ENCODE measurements around the gene SCN3A.

DNA sequence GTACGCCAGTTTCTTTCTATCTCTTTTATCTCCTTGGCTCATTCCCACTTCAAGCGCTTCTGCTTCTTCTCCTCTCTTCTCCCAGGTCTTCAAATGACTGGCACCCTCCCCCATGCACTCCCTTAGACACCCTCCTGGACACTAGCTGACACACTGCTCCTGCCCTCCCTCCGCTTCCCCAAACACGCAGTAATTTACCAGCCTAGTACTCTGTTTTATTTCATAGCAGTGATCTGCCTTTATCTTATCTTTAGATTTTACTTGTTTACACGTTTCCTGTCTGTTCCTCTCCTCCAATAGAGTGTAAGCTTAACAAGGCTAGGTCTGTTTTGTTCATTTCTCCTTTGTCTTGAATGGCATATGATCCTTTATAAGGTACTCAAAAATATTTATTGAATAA lies 93.9 kb downstream of the SCN3A start:
- TF ChIP-seq, protein P1, sequence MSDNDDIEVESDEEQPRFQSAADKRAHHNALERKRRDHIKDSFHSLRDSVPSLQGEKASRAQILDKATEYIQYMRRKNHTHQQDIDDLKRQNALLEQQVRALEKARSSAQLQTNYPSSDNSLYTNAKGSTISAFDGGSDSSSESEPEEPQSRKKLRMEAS (IDR thresholded peaks at IDR 0.05), result no peak
- TF ChIP-seq TP53 (CRISPR knock-in tag; IDR thresholded peaks at IDR 0.05) (no peak), JUN (IDR thresholded peaks at IDR 0.05) (no peak)
- TF ChIP-seq, protein P2, sequence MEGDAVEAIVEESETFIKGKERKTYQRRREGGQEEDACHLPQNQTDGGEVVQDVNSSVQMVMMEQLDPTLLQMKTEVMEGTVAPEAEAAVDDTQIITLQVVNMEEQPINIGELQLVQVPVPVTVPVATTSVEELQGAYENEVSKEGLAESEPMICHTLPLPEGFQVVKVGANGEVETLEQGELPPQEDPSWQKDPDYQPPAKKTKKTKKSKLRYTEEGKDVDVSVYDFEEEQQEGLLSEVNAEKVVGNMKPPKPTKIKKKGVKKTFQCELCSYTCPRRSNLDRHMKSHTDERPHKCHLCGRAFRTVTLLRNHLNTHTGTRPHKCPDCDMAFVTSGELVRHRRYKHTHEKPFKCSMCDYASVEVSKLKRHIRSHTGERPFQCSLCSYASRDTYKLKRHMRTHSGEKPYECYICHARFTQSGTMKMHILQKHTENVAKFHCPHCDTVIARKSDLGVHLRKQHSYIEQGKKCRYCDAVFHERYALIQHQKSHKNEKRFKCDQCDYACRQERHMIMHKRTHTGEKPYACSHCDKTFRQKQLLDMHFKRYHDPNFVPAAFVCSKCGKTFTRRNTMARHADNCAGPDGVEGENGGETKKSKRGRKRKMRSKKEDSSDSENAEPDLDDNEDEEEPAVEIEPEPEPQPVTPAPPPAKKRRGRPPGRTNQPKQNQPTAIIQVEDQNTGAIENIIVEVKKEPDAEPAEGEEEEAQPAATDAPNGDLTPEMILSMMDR (IDR thresholded peaks at IDR 0.05), result no peak
- TF ChIP-seq, protein P3, sequence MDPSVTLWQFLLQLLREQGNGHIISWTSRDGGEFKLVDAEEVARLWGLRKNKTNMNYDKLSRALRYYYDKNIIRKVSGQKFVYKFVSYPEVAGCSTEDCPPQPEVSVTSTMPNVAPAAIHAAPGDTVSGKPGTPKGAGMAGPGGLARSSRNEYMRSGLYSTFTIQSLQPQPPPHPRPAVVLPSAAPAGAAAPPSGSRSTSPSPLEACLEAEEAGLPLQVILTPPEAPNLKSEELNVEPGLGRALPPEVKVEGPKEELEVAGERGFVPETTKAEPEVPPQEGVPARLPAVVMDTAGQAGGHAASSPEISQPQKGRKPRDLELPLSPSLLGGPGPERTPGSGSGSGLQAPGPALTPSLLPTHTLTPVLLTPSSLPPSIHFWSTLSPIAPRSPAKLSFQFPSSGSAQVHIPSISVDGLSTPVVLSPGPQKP (IDR thresholded peaks at IDR 0.05; ENCODE audit: low read depth, low read length), result no peak
- TF ChIP-seq, protein P4, sequence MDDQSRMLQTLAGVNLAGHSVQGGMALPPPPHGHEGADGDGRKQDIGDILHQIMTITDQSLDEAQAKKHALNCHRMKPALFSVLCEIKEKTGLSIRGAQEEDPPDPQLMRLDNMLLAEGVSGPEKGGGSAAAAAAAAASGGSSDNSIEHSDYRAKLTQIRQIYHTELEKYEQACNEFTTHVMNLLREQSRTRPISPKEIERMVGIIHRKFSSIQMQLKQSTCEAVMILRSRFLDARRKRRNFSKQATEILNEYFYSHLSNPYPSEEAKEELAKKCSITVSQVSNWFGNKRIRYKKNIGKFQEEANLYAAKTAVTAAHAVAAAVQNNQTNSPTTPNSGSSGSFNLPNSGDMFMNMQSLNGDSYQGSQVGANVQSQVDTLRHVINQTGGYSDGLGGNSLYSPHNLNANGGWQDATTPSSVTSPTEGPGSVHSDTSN (IDR thresholded peaks at IDR 0.05), result no peak
- TF ChIP-seq, protein P5, sequence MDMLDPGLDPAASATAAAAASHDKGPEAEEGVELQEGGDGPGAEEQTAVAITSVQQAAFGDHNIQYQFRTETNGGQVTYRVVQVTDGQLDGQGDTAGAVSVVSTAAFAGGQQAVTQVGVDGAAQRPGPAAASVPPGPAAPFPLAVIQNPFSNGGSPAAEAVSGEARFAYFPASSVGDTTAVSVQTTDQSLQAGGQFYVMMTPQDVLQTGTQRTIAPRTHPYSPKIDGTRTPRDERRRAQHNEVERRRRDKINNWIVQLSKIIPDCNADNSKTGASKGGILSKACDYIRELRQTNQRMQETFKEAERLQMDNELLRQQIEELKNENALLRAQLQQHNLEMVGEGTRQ (IDR thresholded peaks at IDR 0.05), result no peak

All from A549 (cell line).